Measurements from ENCODE around the gene HSPA6.

- TF ChIP-seq POLR2A (IDR thresholded peaks at IDR 0.05; ENCODE audit: low read depth, low read length) (no peak), TAF1 (IDR thresholded peaks at IDR 0.05; ENCODE audit: borderline replicate concordance, low read depth, low read length) (no peak), POLR2AphosphoS5 (IDR thresholded peaks at IDR 0.05; ENCODE audit: low read depth, low read length) (no peak)
These were observed 21.5 kb upstream of the HSPA6 start for GRCh38 chr1:161502641-161503393.

Measured in GM12892 (cell line).